GM13976 (cell line): ENCODE measurements around the gene DSCAM.

Experiments used
- DNase-seq: peaks from one replicate; pipeline ENCODE4 v3.0.0; 2012; ENCODE audit warnings: low spot score
- in situ Hi-C: fragments of 300-500 bp; cut with MboI; formaldehyde crosslinking; loops from one replicate; pipeline ENCODE4 v1.12.0; 2022; ENCODE audit warnings: low sequenced_read_pairs, mixed read lengths, inconsistent platforms; ENCODE audit not compliant: unreplicated experiment
- TF ChIP-seq, protein P1 (sequence below): IDR thresholded peaks from 2 replicates; pipeline ENCODE4 v1.5.1; 2012; ENCODE audit warnings: borderline replicate concordance, mild to moderate bottlenecking; ENCODE audit not compliant: insufficient read depth; ENCODE audit errors: extremely low read depth, missing control alignments, control extremely low read depth

DSCAM gene

DNA sequence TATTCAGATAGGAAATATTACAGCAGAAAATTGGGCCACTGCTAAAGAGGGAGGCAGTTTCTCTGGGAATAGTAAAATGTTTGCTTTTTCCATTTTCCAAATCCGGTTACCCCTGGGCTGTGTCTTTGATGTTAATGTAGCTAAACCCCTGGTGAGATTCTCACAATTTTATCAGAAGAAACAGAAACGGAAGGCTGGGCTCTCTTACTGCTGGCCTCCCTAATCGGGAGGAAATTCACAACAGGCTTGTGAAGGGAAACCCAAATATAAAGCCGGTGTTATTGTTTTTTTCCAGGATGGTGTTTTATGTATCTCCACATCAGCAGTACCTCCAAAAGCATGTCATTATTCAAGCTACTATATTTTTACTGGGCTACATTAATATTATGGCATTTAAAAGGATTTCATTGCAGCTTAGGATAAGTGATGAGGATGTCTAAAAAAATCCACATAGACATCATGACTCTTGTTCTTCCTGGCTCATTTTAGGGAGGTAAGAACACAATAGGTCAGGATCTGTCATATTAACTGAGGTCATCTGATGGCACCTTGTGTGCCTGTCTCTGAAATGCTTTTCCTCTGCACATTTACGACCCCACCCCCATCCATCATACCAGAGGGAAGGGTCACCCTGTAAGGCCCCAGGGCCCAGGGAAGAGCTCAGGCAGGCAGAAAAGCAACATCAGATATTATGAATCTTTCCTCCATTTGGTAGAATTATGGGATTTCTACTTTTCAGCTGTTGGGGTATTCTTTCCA, 158.7 kb downstream of the DSCAM start:
- in situ Hi-C loops, result no loop called here
- TF ChIP-seq, protein P1, sequence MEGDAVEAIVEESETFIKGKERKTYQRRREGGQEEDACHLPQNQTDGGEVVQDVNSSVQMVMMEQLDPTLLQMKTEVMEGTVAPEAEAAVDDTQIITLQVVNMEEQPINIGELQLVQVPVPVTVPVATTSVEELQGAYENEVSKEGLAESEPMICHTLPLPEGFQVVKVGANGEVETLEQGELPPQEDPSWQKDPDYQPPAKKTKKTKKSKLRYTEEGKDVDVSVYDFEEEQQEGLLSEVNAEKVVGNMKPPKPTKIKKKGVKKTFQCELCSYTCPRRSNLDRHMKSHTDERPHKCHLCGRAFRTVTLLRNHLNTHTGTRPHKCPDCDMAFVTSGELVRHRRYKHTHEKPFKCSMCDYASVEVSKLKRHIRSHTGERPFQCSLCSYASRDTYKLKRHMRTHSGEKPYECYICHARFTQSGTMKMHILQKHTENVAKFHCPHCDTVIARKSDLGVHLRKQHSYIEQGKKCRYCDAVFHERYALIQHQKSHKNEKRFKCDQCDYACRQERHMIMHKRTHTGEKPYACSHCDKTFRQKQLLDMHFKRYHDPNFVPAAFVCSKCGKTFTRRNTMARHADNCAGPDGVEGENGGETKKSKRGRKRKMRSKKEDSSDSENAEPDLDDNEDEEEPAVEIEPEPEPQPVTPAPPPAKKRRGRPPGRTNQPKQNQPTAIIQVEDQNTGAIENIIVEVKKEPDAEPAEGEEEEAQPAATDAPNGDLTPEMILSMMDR, result no peak
- no peak for DNase-seq

DNA sequence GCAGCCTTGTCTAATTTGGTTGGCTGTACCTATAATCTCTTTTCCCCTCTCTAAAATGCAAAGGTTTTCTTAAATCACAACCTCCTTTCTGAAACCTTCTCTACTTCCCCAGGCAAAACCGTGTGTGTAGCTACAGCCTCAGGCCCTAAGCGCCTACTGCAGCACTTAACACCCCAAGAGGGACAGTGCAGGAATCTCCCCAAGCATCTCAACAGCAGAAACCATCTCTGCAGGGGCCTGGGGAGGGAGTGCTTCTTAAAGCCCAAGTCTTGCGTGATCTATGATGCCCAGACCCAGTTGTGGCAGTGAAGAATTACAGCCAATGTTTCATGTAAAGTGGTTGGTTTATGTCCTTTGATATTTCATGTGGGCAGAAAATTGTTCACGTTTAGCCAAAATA, 159.3 kb downstream of the DSCAM start:
- in situ Hi-C loops, result no loop called here
- TF ChIP-seq, protein P1, result no peak
- no peak for DNase-seq

- in situ Hi-C loops, result no loop called here
- DNase-seq, result no peak
- TF ChIP-seq, protein P1, result no peak
Measured at GRCh38 chr21:40686526-40686925, 160.4 kb downstream of the DSCAM start.

GRCh38 chr21:40685141-40685540, 161.8 kb downstream of the DSCAM start:
- DNase-seq, result no peak
- TF ChIP-seq, protein P1, result no peak
- in situ Hi-C loops, result no loop called here

- TF ChIP-seq, protein P1, result no peak
- no peak for DNase-seq
- in situ Hi-C loops, result no loop called here
Measured at GRCh38 chr21:40684726-40685125, 162.2 kb downstream of the DSCAM start.

DNA sequence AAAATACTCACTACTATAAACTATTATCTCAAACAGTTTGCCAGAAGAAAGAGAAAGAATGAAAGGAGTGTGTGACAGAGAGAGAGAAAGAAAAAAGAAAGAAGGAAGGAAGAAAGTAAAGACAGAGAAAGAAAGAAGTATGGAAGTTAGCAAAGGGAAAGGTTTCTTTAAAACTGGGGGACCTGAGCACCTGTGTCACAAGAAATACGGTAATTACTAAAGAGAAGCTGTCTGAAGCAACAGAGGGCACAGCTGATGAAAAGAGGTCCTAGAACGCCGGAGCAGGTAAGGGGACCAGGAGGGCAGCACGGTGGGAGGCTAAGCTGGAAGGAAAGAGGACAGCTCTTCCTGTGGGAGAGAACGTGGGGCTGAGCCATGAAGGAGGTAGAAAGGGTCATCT, 163.6 kb downstream of the DSCAM start:
- in situ Hi-C loops, result no loop called here
- no peak for DNase-seq
- TF ChIP-seq, protein P1, result no peak
